Endothelial cell of umbilical vein (primary cell): ENCODE measurements around the gene LDHD. TPM values are rescaled to one million over a fixed set of nuclear protein-coding genes. Genes with fewer than 3 reads are reported as not detected.

Experiments used
- BruUV-seq: library from RNA; stranded (reverse); fragments of 400-500 nt; replicated peaks from 2 replicates; lab custom pipeline; 2021; lab: Mats Ljungman, UMichigan
- CTCF ChIA-PET: fragments of 300-600, 350-600 bp; sonication (Branson Sonifier 250); formaldehyde crosslinking; loops from one replicate; lab custom pipeline; 2021; ENCODE audit warnings: antibody characterized with exemption, inconsistent platforms; lab: Charles Lee
- POLR2A ChIA-PET: fragments of 300-600, 350-600 bp; sonication (Branson Sonifier 250); formaldehyde crosslinking; loops from one replicate; lab custom pipeline; 2021; ENCODE audit warnings: antibody characterized with exemption, inconsistent platforms; lab: Charles Lee
- DNase-seq: peaks from one replicate; pipeline ENCODE4 v3.0.0-alpha.2; 2011; ENCODE audit warnings: low read depth, low spot score
- FAIRE-seq: peaks from 2 replicates; lab custom pipeline; 2011; peaks lifted over from hg19 to GRCh38; lab: Jason Lieb, UNC
- H2AFZ ChIP-seq: 2 replicates; pipeline ENCODE4 v1.6.0; 2012; ENCODE audit warnings: low read depth, low read length, control low read depth, inconsistent platforms
- H3K27ac ChIP-seq: 2 replicates; pipeline ENCODE4 v1.5.1; 2011; ENCODE audit warnings: low read depth, mild to moderate bottlenecking, control low read depth, low read length, moderate library complexity; ENCODE audit not compliant: insufficient read depth
- H3K27me3 ChIP-seq, 2 experiments: 2 replicates each; pipeline versions ENCODE4 v1.6.0 to v1.6.1; 2011; ENCODE audit warnings: low read length in 2 of 2, mixed read lengths in 1 of 2; ENCODE audit not compliant: control insufficient read depth in 2 of 2, insufficient read depth in 2 of 2
- H3K36me3 ChIP-seq, 2 experiments: 2 replicates in 1 of 2; 3 replicates in 1 of 2; pipeline ENCODE4 v1.5.1; 2011; ENCODE audit warnings: low read length in 2 of 2, mild to moderate bottlenecking in 1 of 2, moderate library complexity in 1 of 2; ENCODE audit not compliant: control insufficient read depth in 2 of 2, insufficient read depth in 2 of 2; ENCODE audit errors: extremely low read depth in 1 of 2
- H3K4me1 ChIP-seq: 3 replicates; pipeline ENCODE4 v1.5.1; 2011; ENCODE audit warnings: mild to moderate bottlenecking, low read length; ENCODE audit not compliant: control insufficient read depth, insufficient read depth; ENCODE audit errors: extremely low read depth
- H3K4me2 ChIP-seq: 2 replicates; pipeline ENCODE4 v1.6.1; 2011; ENCODE audit warnings: low read length, control low read depth, mixed read lengths; ENCODE audit not compliant: insufficient read depth
- H3K4me3 ChIP-seq, 3 experiments: fragments of 200-600 bp in 1 of 3; sonication (generic), shearing (Covaris generic) in 1 of 3; replicated peaks in 1 of 3; 2 replicates each; pipeline ENCODE4 v1.5.1; 2011 to 2016; ENCODE audit warnings: control low read depth in 3 of 3, low read length in 3 of 3, mild to moderate bottlenecking in 2 of 3, inconsistent platforms in 1 of 3, low read depth in 1 of 3, moderate library complexity in 1 of 3; ENCODE audit not compliant: insufficient read depth in 1 of 3
- H3K79me2 ChIP-seq: 2 replicates; pipeline ENCODE4 v1.6.0; 2012; ENCODE audit warnings: low read length, inconsistent platforms; ENCODE audit not compliant: control insufficient read depth, insufficient read depth
- H3K9ac ChIP-seq: replicated peaks from 2 replicates; pipeline ENCODE3; 2011; ENCODE audit warnings: low read length, control low read depth; ENCODE audit not compliant: insufficient read depth; ENCODE audit errors: extremely low read depth
- H3K9me1 ChIP-seq: replicated peaks from 3 replicates; pipeline ENCODE4 v1.6.0; 2011; ENCODE audit warnings: mild to moderate bottlenecking, low read length; ENCODE audit not compliant: control insufficient read depth, insufficient read depth; ENCODE audit errors: extremely low read depth
- H3K9me3 ChIP-seq: replicated peaks from 2 replicates; pipeline ENCODE4 v1.5.1; 2012; ENCODE audit warnings: low read length, inconsistent platforms; ENCODE audit not compliant: control insufficient read depth, insufficient read depth
- H4K20me1 ChIP-seq: replicated peaks from 2 replicates; pipeline ENCODE3; 2011; ENCODE audit warnings: mild to moderate bottlenecking, low read length; ENCODE audit not compliant: control insufficient read depth, insufficient read depth; ENCODE audit errors: extremely low read depth
- CTCF ChIP-seq, 2 donors: IDR thresholded peaks; 1 replicate in 1 of 2; 2 replicates in 1 of 2; pipeline ENCODE4 v1.5.1; 2011; ENCODE audit warnings: low read length in 2 of 2, mild to moderate bottlenecking in 2 of 2, moderate library complexity in 2 of 2, control low read depth in 1 of 2, inconsistent platforms in 1 of 2, low read depth in 1 of 2; ENCODE audit not compliant: insufficient read depth in 1 of 2; ENCODE audit errors: extremely low read depth in 1 of 2
- EZH2 ChIP-seq: IDR thresholded peaks from 2 replicates; pipeline ENCODE4 v1.6.1; 2012; ENCODE audit warnings: borderline replicate concordance, low read depth, mild to moderate bottlenecking, moderate library complexity, low read length, inconsistent platforms; ENCODE audit not compliant: severe bottlenecking
- FOS ChIP-seq: IDR thresholded peaks from 2 replicates; pipeline ENCODE4 v1.6.1; 2011; ENCODE audit warnings: mild to moderate bottlenecking, low read length, moderate library complexity, borderline replicate concordance; ENCODE audit not compliant: insufficient read depth
- GATA2 ChIP-seq: IDR thresholded peaks from 2 replicates; pipeline ENCODE4 v1.7.0; 2011; ENCODE audit warnings: low read depth, mild to moderate bottlenecking, moderate library complexity, mixed read lengths, low read length; ENCODE audit not compliant: insufficient read length, insufficient read depth
- JUN ChIP-seq: IDR thresholded peaks from 2 replicates; pipeline ENCODE4 v1.6.1; 2011; ENCODE audit warnings: borderline replicate concordance, low read depth; ENCODE audit not compliant: insufficient read length, insufficient read depth
- MYC ChIP-seq: IDR thresholded peaks from one replicate; pipeline ENCODE4 v1.6.1; 2011; ENCODE audit warnings: mild to moderate bottlenecking, low read depth, low read length
- POLR2A ChIP-seq: IDR thresholded peaks from 2 replicates; pipeline ENCODE4 v1.6.1; 2012; ENCODE audit warnings: low read depth, mild to moderate bottlenecking, control low read depth, low read length
- POLR2AphosphoS5 ChIP-seq: IDR thresholded peaks from 2 replicates; pipeline ENCODE4 v1.6.1; 2012; ENCODE audit warnings: low read depth, mild to moderate bottlenecking, control low read depth, low read length, moderate library complexity; ENCODE audit not compliant: insufficient read depth
- dilution Hi-C: fragments of 300-500 bp; cut with MboI; formaldehyde crosslinking; loops from one replicate; pipeline ENCODE4 v1.15.0; 2019; ENCODE audit warnings: low sequenced_read_pairs; ENCODE audit not compliant: extremely low pct_ligation_motif_present
- intact Hi-C: fragments of 100-400 bp; cut with micrococcal nuclease; formaldehyde crosslinking; loops from one replicate; pipeline ENCODE4 v1.10.0; 2022
- polyA plus RNA-seq, 4 experiments: library from polyadenylated mRNA; depleted of rRNA in 3 of 4; stranded (reverse) in 3 of 4; unstranded in 1 of 4; fragments of >200 nt; gene quantifications; 2 replicates each; pipeline versions ENCODE4 v1.2.1 to v1.2.3, GENCODE V29; 2011 to 2012; ENCODE audit warnings: missing spikeins in 1 of 4
- total RNA-seq: library from RNA; stranded (reverse); gene quantifications from 2 replicates; pipeline ENCODE4 v1.2.3, GENCODE V29; 2021
- TF ChIP-seq, protein P1 (sequence below): IDR thresholded peaks from 2 replicates; pipeline ENCODE4 v1.6.1; 2011; ENCODE audit not compliant: insufficient read depth, insufficient read length

LDHD gene
- total and polyA plus RNA-seq, 2 donors (not counting 3 experiments of a cell fraction or from before 2014, with no cell fraction given): 0.41 TPM; not detected in 1

DNA sequence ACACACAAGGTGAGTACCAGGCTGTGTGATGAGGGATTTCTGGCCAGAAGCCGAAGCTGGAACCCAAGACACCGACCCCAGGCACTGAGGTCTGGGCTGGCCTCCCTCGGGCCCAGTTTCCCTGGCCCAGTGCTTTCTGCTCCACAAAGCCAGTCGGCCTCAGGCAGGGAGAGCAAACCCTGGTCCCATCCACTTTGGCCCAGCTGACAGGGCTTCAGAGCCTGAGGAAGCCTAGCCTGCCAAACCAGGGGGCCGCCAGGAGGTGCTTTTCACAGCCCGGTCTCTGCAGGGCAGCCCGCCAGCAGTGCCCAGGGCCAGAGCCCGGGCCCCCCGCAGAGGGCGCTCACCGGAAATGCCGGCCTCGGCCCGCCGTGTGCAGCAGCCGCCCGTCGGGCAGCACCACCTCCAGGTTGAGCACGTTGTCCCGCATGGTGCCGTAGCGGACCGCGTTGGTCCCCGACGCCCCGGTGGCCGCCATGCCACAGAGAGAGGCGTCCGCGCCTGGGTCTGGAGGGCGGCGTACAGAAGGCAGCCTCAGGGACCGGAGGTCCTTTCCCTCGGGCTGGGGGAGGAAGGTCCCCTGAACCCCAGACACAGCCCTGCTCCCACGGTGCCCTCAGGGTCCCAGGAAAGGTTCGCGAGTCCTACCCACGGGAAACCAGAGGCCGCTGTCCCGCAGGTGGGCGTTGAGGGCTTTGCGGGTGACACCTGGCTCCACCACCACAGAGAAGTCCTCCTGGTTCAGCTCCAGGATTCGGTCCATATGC is 2.2 kb downstream of the LDHD start:
- BruUV-seq: no TSS peak
- no peaks in the 10 kb centered on the region for H3K36me3 ChIP-seq
- FAIRE-seq: no peak
- H3K79me2 ChIP-seq: no peaks in the 10 kb centered on the region
- H4K20me1 ChIP-seq: no peaks in the 10 kb centered on the region
- H3K4me2 ChIP-seq: no peak overlapping the region
- dilution Hi-C loops (no loop called here), intact Hi-C loops (no loop called here)
- CTCF ChIA-PET: interaction anchor here (7.2 kb wide), 1 partner anchor 117 kb away, joined by 317 read pairs; the partner anchor contains the start of gene ZNRF1
- POLR2A ChIA-PET: no interaction called here
- TF ChIP-seq, protein P1, sequence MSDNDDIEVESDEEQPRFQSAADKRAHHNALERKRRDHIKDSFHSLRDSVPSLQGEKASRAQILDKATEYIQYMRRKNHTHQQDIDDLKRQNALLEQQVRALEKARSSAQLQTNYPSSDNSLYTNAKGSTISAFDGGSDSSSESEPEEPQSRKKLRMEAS: no peak
- TF ChIP-seq MYC (no peak), POLR2AphosphoS5 (no peak), FOS (no peak), EZH2 (no peak), POLR2A (no peak)
- no peaks in the 10 kb centered on the region for H3K9me3 ChIP-seq
- no peaks in the 10 kb centered on the region for H3K9me1 ChIP-seq
- H3K4me1 ChIP-seq: peaks cover 4% of the 10 kb centered on the region
- H3K27ac ChIP-seq: no peak overlapping the region
- no peaks in the 10 kb centered on the region for H3K27me3 ChIP-seq
- DNase-seq: no peak
- H3K4me3 ChIP-seq: no peak overlapping the region
- H2AFZ ChIP-seq: no peak overlapping the region
- H3K9ac ChIP-seq: no peak overlapping the region

DNA sequence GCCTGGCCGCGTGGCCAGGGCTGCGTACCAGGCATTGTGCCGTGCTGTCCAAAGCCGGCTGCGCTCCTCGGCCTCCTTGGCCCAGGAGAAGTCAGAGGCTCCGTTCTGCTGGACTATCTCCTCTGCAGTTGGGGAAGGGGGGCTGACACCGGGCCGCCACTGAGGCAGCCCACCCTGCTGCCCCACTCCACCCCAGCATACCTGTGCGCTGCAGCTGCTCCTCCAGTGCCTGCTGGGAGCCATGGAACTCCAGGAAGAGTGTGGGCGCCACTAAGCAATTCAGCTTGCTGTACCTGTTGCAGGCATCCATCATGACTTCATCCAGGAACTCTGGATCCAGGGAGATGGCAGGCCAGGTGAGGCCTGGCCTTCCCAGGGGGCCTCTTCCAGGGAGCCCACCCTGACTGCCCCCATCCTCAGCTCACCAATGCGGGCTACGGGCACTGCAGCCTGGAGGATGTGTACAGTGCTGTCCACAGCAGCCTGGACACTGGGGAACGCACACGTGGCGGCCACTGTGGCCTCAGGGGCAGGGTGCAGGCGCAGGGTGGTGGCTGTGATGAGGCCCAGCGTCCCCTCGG is 2.9 kb downstream of the LDHD start:
- Histone ChIP-seq H3K79me2 (no peaks in the 10 kb centered on the region), H2AFZ (no peak overlapping the region), H4K20me1 (no peaks in the 10 kb centered on the region), H3K4me1 (peaks cover 10% of the 10 kb centered on the region), H3K9me3 (no peaks in the 10 kb centered on the region), H3K9me1 (no peaks in the 10 kb centered on the region), H3K4me3 (no peak overlapping the region), H3K36me3 (no peaks in the 10 kb centered on the region), H3K27me3 (no peaks in the 10 kb centered on the region), H3K9ac (no peak overlapping the region), H3K27ac (no peak overlapping the region), H3K4me2 (no peak overlapping the region)
- intact Hi-C loops (no loop called here), dilution Hi-C loops (no loop called here)
- no TSS peak for BruUV-seq
- no peak for TF ChIP-seq FOS
- TF ChIP-seq EZH2: no peak
- TF ChIP-seq, protein P1: no peak
- no peak for TF ChIP-seq POLR2AphosphoS5
- TF ChIP-seq CTCF (IDR thresholded peaks at IDR 0.05; ENCODE audit: extremely low read depth in 1 of 2, insufficient read depth in 1 of 2, low read depth in 1 of 2, low read length in 2 of 2): no peak
- no peak for TF ChIP-seq POLR2A
- no peak for TF ChIP-seq GATA2
- TF ChIP-seq MYC: no peak
- no peak for TF ChIP-seq JUN
- DNase-seq: no peak
- no peak for FAIRE-seq
- ChIA-PET CTCF (interaction anchor here (7.2 kb wide), 1 partner anchor 116 kb away, joined by 317 read pairs; the partner anchor contains the start of gene ZNRF1), POLR2A (no interaction called here)
